PC-9 (cell line): ENCODE measurements around the gene ARHGEF37. TPM values are rescaled to one million over a fixed set of nuclear protein-coding genes. Genes with fewer than 3 reads are reported as not detected.
"Not testable (repeated sequence)": the region's sequence is repeated elsewhere in the genome, so short reads cannot be mapped to it uniquely, and the experiment has no call there.

Source experiments
- BruUV-seq: library from RNA; stranded (reverse); fragments of 400-500 nt; replicated peaks from 2 replicates; lab custom pipeline; 2021; lab: Mats Ljungman, UMichigan
- CTCF ChIA-PET: fragments of 300-600 bp; sonication (Branson Sonifier 250); formaldehyde crosslinking; loops from one replicate; lab custom pipeline; 2022; ENCODE audit warnings: antibody characterized with exemption; lab: Charles Lee
- POLR2A ChIA-PET: fragments of 300-600 bp; sonication (Branson Sonifier 250); formaldehyde crosslinking; loops from one replicate; lab custom pipeline; 2022; ENCODE audit warnings: antibody characterized with exemption; ENCODE audit not compliant: unreplicated experiment; lab: Charles Lee
- DNase-seq, 2 experiments: peaks; one replicate each; pipeline versions ENCODE4 v3.0.0 to v3.0.0-alpha.2; 2015 to 2022; ENCODE audit warnings: mixed read lengths in 1 of 2
- H2AFZ ChIP-seq: fragments of 200-600 bp; sonication (generic); 2 replicates; pipeline ENCODE4 v1.8.1; 2017; ENCODE audit warnings: antibody characterized with exemption
- H3F3A ChIP-seq: fragments of 200-600 bp; sonication (generic); 2 replicates; pipeline ENCODE4 v1.8.1; 2017; ENCODE audit warnings: antibody characterized with exemption, mild to moderate bottlenecking, low read depth; ENCODE audit not compliant: insufficient read depth
- H3K27ac ChIP-seq: fragments of 200-600 bp; sonication (generic); 2 replicates; pipeline ENCODE4 v1.6.1; 2016; ENCODE audit warnings: mixed run types
- H3K27me3 ChIP-seq: fragments of 200-600 bp; sonication (generic); 2 replicates; pipeline ENCODE4 v1.6.1; 2016; ENCODE audit warnings: low read depth, mixed run types; ENCODE audit not compliant: insufficient read depth
- H3K36me3 ChIP-seq: fragments of 200-600 bp; sonication (generic); 2 replicates; pipeline ENCODE4 v1.6.1; 2016; ENCODE audit warnings: low read depth, mixed run types
- H3K4me1 ChIP-seq: fragments of 200-600 bp; sonication (generic); replicated peaks from 2 replicates; pipeline ENCODE4 v1.6.1; 2016; ENCODE audit warnings: mixed run types; ENCODE audit not compliant: insufficient read depth
- H3K4me2 ChIP-seq: fragments of 200-600 bp; sonication (generic); 2 replicates; pipeline ENCODE4 v1.6.1; 2017; ENCODE audit warnings: mixed run types
- H3K4me3 ChIP-seq: fragments of 200-600 bp; sonication (generic); 2 replicates; pipeline ENCODE4 v1.6.1; 2016; ENCODE audit warnings: mixed run types
- H3K79me2 ChIP-seq: fragments of 200-600 bp; sonication (generic); 2 replicates; pipeline ENCODE4 v1.6.1; 2017; ENCODE audit warnings: low read depth, mixed run types
- H3K9me2 ChIP-seq: fragments of 200-600 bp; sonication (generic); 2 replicates; pipeline ENCODE4 v1.8.1; 2017; ENCODE audit warnings: mild to moderate bottlenecking; ENCODE audit not compliant: insufficient read depth
- H3K9me3 ChIP-seq: fragments of 200-600 bp; sonication (generic); 2 replicates; pipeline ENCODE4 v1.8.1; 2016; ENCODE audit warnings: low read depth; ENCODE audit not compliant: insufficient read depth
- H4K20me1 ChIP-seq: fragments of 200-600 bp; sonication (generic); 2 replicates; pipeline ENCODE4 v1.8.1; 2017; ENCODE audit not compliant: insufficient read depth
- EZH2 ChIP-seq: fragments of 200-600 bp; sonication (generic); IDR thresholded peaks from 2 replicates; pipeline ENCODE4 v1.8.0; 2017; ENCODE audit warnings: antibody characterized with exemption, low read depth
- intact Hi-C: fragments of 100-400 bp; cut with micrococcal nuclease; formaldehyde crosslinking; loops from one replicate; pipeline ENCODE4 v1.10.0; 2022; ENCODE audit not compliant: unreplicated experiment
- total RNA-seq: library from RNA; stranded (reverse); gene quantifications from 2 replicates; pipeline ENCODE4 v1.2.3, GENCODE V29; 2021
- TF ChIP-seq, protein P1 (sequence below): fragments of 200-600 bp; sonication (generic); conservative IDR thresholded peaks from 2 replicates; pipeline ENCODE4 v1.6.1; 2017; ENCODE audit warnings: mixed run types, antibody characterized with exemption, mild to moderate bottlenecking, moderate library complexity

Gene ARHGEF37
- total RNA-seq, 1 experiment from 2014 or later: 5.5 TPM

GRCh38 chr5:149666212-149666852 is 85.0 kb downstream of the ARHGEF37 start:
- Histone ChIP-seq H3K79me2 (no peaks in the 10 kb centered on the region), H3K27me3 (no peaks in the 10 kb centered on the region), H4K20me1 (no peaks in the 10 kb centered on the region), H2AFZ (no peak overlapping the region), H3K4me2 (no peak overlapping the region), H3K36me3 (no peaks in the 10 kb centered on the region), H3K9me3 (no peaks in the 10 kb centered on the region), H3K4me3 (no peak overlapping the region), H3K4me1 (no peaks in the 10 kb centered on the region), H3K27ac (no peak overlapping the region), H3F3A (no peaks in the 10 kb centered on the region), H3K9me2 (no peaks in the 10 kb centered on the region)
- no peak for TF ChIP-seq EZH2
- ChIA-PET POLR2A (interaction anchor here (0.7 kb wide), 1 partner anchor 628 kb away, joined by 4 read pairs; no protein-coding TSS in a partner anchor), CTCF (interaction anchor here (1.0 to 1.2 kb wide), 2 partner anchors 33 to 163 kb away, joined by 3 to 4 read pairs; no protein-coding TSS in a partner anchor)
- intact Hi-C loops: no loop called here
- BruUV-seq: no TSS peak
- no peak for DNase-seq

DNA sequence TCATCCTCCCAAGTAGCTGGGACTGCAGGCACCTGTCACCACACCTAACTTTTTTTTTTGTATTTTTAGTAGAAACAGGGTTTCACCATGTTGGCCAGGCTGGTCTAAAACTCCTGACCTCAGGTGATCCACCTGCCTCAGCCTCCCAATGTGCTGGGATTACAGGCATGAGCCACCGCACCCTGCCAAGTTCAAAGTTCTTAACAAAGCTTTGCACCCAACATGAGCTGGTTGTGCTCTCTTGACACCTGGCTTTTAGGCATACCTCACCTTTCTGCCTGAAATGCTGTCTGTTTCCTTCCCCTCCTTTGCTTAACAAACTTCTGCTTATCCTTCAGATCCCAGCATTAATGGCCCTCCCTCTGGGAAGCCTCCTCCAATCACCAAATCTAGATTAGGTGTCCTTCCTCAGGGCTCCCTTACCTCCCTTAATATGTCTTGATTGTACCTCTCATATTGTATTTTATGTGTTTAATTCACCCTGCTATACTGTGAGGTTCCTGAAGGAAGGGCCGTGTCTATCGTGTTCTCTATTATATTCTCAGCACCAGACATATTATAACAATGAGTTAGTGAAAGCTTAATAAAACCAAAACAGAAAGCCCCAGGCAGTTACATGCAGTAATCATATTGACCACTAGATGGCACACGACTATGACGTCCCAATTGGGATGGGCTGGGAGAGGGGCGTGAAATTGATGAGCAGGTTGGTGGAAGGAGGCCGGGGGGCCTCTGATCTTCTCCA is 86.0 kb downstream of the ARHGEF37 start:
- Histone ChIP-seq H4K20me1 (no peaks in the 10 kb centered on the region), H3K79me2 (no peaks in the 10 kb centered on the region), H3K9me3 (no peaks in the 10 kb centered on the region), H3K9me2 (no peaks in the 10 kb centered on the region), H2AFZ (no peak overlapping the region), H3K4me1 (no peaks in the 10 kb centered on the region), H3K27ac (no peak overlapping the region), H3F3A (no peaks in the 10 kb centered on the region), H3K36me3 (no peaks in the 10 kb centered on the region), H3K4me3 (no peak overlapping the region), H3K4me2 (no peak overlapping the region), H3K27me3 (no peaks in the 10 kb centered on the region)
- peak in 1 of 2 experiments; percentile 18 for DNase-seq
- BruUV-seq: no TSS peak
- TF ChIP-seq, protein P1, sequence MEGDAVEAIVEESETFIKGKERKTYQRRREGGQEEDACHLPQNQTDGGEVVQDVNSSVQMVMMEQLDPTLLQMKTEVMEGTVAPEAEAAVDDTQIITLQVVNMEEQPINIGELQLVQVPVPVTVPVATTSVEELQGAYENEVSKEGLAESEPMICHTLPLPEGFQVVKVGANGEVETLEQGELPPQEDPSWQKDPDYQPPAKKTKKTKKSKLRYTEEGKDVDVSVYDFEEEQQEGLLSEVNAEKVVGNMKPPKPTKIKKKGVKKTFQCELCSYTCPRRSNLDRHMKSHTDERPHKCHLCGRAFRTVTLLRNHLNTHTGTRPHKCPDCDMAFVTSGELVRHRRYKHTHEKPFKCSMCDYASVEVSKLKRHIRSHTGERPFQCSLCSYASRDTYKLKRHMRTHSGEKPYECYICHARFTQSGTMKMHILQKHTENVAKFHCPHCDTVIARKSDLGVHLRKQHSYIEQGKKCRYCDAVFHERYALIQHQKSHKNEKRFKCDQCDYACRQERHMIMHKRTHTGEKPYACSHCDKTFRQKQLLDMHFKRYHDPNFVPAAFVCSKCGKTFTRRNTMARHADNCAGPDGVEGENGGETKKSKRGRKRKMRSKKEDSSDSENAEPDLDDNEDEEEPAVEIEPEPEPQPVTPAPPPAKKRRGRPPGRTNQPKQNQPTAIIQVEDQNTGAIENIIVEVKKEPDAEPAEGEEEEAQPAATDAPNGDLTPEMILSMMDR: peak; percentile 92
- no peak for TF ChIP-seq EZH2
- CTCF ChIA-PET: interaction anchor here (0.6 to 1.2 kb wide), 8 partner anchors 10 to 162 kb away, joined by 3 to 5 read pairs (median 4); no protein-coding TSS in a partner anchor
- intact Hi-C loops: loop anchor here (1.0 kb wide), 2 partner anchors 31 to 161 kb away; no protein-coding TSS in a partner anchor
- POLR2A ChIA-PET: interaction anchor here (0.5 kb wide), 1 partner anchor 171 kb away, joined by 3 read pairs; no protein-coding TSS in a partner anchor

- Histone ChIP-seq H3K4me3 (no peak overlapping the region), H2AFZ (no peak overlapping the region), H3K27me3 (no peaks in the 10 kb centered on the region), H3F3A (no peaks in the 10 kb centered on the region), H3K79me2 (no peaks in the 10 kb centered on the region), H3K9me3 (no peaks in the 10 kb centered on the region), H3K9me2 (no peaks in the 10 kb centered on the region), H3K36me3 (no peaks in the 10 kb centered on the region), H4K20me1 (no peaks in the 10 kb centered on the region), H3K4me2 (no peak overlapping the region), H3K27ac (no peak overlapping the region), H3K4me1 (no peaks in the 10 kb centered on the region)
- BruUV-seq: no TSS peak
- intact Hi-C loops: loop anchor here (1.0 kb wide), 2 partner anchors 32 to 160 kb away; no protein-coding TSS in a partner anchor
- DNase-seq: no peak
- CTCF ChIA-PET: interaction anchor here (1.0 to 1.2 kb wide), 3 partner anchors 34 to 152 kb away, joined by 3 to 4 read pairs (median 3); no protein-coding TSS in a partner anchor
- POLR2A ChIA-PET: no interaction called here
- TF ChIP-seq EZH2: no peak
- TF ChIP-seq, protein P1: peak; percentile 46; the same call in 1 of the 2 replicates
Observed at GRCh38 chr5:149667829-149668330, 86.6 kb downstream of the ARHGEF37 start.

GRCh38 chr5:149669273-149669672 is 88.0 kb downstream of the ARHGEF37 start:
- POLR2A ChIA-PET, intact Hi-C loops, CTCF ChIA-PET: not testable (repeated sequence)

More at GRCh38 chr5:149669273-149669672, 88.0 kb downstream of the ARHGEF37 start:
- not testable (repeated sequence) for H3K4me1 ChIP-seq, H3K4me3 ChIP-seq, H3K9me3 ChIP-seq, H3K9me2 ChIP-seq, BruUV-seq, H2AFZ ChIP-seq, H3K27me3 ChIP-seq, H3K4me2 ChIP-seq, H3K27ac ChIP-seq, H3K79me2 ChIP-seq, H3K36me3 ChIP-seq, H3F3A ChIP-seq, DNase-seq, H4K20me1 ChIP-seq
